GM04504 (cell line): ENCODE data around the gene LLCFC1.
"Not testable (repeated sequence)": the region's sequence is repeated elsewhere in the genome, so short reads cannot be mapped to it uniquely, and the experiment has no call there.

Experiments
- DNase-seq: peaks from one replicate; pipeline ENCODE4 v3.0.0-alpha.2; 2012; ENCODE audit warnings: low read depth

Gene LLCFC1

GRCh38 chr7:142943706-142944268, 4.5 kb downstream of the LLCFC1 start:
- DNase-seq: no peak

- DNase-seq: no peak
Observed at GRCh38 chr7:142945001-142945400, 5.7 kb downstream of the LLCFC1 start.

GRCh38 chr7:142948603-142949002, 9.3 kb downstream of the LLCFC1 start:
- no peak for DNase-seq

- no peak for DNase-seq
Observed at GRCh38 chr7:142950235-142950634, 11.0 kb downstream of the LLCFC1 start.

GRCh38 chr7:142954680-142955268, 15.5 kb downstream of the LLCFC1 start:
- no peak for DNase-seq

- DNase-seq: no peak
Observed at GRCh38 chr7:142956951-142957623, 17.8 kb downstream of the LLCFC1 start.

- DNase-seq: no peak
Observed at GRCh38 chr7:142957723-142958122, 18.4 kb downstream of the LLCFC1 start.

- no peak for DNase-seq
Observed at GRCh38 chr7:142959202-142959601, 19.9 kb downstream of the LLCFC1 start.

- no peak for DNase-seq
Observed at GRCh38 chr7:142960955-142961512, 21.8 kb downstream of the LLCFC1 start.

GRCh38 chr7:142961595-142961972, 22.3 kb downstream of the LLCFC1 start:
- DNase-seq: no peak

GRCh38 chr7:142961973-142962926, 23.0 kb downstream of the LLCFC1 start, which contains the start of gene KEL:
Gene KEL (minus strand): TSS chr7:142962363. CDS start chr7:142962206, 157 bp downstream.
- no peak for DNase-seq

GRCh38 chr7:142962991-142963390, 23.7 kb downstream of the LLCFC1 start:
- DNase-seq: no peak

- no peak for DNase-seq
Observed at GRCh38 chr7:142963993-142964392, 24.7 kb downstream of the LLCFC1 start.

- DNase-seq: no peak
Observed at GRCh38 chr7:142964502-142965246, 25.4 kb downstream of the LLCFC1 start.

- no peak for DNase-seq
Observed at GRCh38 chr7:142968229-142968628, 28.9 kb downstream of the LLCFC1 start.

- no peak for DNase-seq
Observed at GRCh38 chr7:142969183-142969582, 29.9 kb downstream of the LLCFC1 start.

GRCh38 chr7:142974626-142975025, 35.3 kb downstream of the LLCFC1 start:
- no peak for DNase-seq

GRCh38 chr7:142978402-142978801, 39.1 kb downstream of the LLCFC1 start:
- DNase-seq: not testable (repeated sequence)

- DNase-seq: no peak
Observed at GRCh38 chr7:142983825-142984224, 44.5 kb downstream of the LLCFC1 start.

- DNase-seq: no peak
Observed at GRCh38 chr7:142984297-142984696, 45.0 kb downstream of the LLCFC1 start.
